Mesodermal cell (in vitro differentiated cells): ENCODE measurements around the gene C17orf113.
"Not testable (repeated sequence)": the region's sequence is repeated elsewhere in the genome, so short reads cannot be mapped to it uniquely, and the experiment has no call there.

ENCODE experiments used
- H3K27ac ChIP-seq: 2 replicates; pipeline ENCODE4 v1.7.0; 2013; ENCODE audit warnings: mild to moderate bottlenecking, low read depth, low read length, moderate library complexity; ENCODE audit not compliant: severe bottlenecking
- H3K36me3 ChIP-seq: 2 replicates; pipeline ENCODE4 v1.7.1; 2013; ENCODE audit warnings: mild to moderate bottlenecking, low read length, moderate library complexity; ENCODE audit not compliant: control insufficient read depth, insufficient read depth
- H3K4me1 ChIP-seq: one replicate; pipeline ENCODE4 v1.7.1; 2013; ENCODE audit warnings: mild to moderate bottlenecking, low read length; ENCODE audit not compliant: insufficient read depth, control insufficient read depth, poor library complexity, severe bottlenecking
- H3K4me3 ChIP-seq: 2 replicates; pipeline ENCODE4 v1.7.0; 2013; ENCODE audit warnings: low read length, control low read depth, mild to moderate bottlenecking; ENCODE audit not compliant: insufficient read depth, poor library complexity, severe bottlenecking; ENCODE audit errors: extremely low read depth
- H3K9me3 ChIP-seq: 2 replicates; pipeline ENCODE4 v1.7.1; 2013; ENCODE audit warnings: mild to moderate bottlenecking, low read length, moderate library complexity; ENCODE audit not compliant: control insufficient read depth
- WGBS, 2 experiments: methylation state at CpG; one replicate each; pipeline ENCODE4 v1.1.5; 2013; ENCODE audit warnings: missing lambda C conversion rate in 2 of 2; ENCODE audit not compliant: insufficient coverage in 2 of 2; 5-methylcytosine and 5-hydroxymethylcytosine counted together

The C17orf113 gene

GRCh38 chr17:42025191-42025579 lies 25.2 kb downstream of the C17orf113 start:
- WGBS, 2 experiments = 76 to 87% methylated on average over 6 of the region's 8 CpGs
- H3K9me3 ChIP-seq = no peaks in the 10 kb centered on the region
- no peak overlapping the region for H3K4me3 ChIP-seq
- H3K27ac ChIP-seq = peak overlapping the region; percentile 74
- H3K36me3 ChIP-seq = peaks cover 39% of the 10 kb centered on the region
- peaks cover 46% of the 10 kb centered on the region for H3K4me1 ChIP-seq

- 92 to 95% methylated on average over 10 to 12 of the region's 15 CpGs for WGBS, 2 experiments
- no peaks in the 10 kb centered on the region for H3K9me3 ChIP-seq
These were observed 26.7 kb downstream of the C17orf113 start for GRCh38 chr17:42023524-42024349.

DNA sequence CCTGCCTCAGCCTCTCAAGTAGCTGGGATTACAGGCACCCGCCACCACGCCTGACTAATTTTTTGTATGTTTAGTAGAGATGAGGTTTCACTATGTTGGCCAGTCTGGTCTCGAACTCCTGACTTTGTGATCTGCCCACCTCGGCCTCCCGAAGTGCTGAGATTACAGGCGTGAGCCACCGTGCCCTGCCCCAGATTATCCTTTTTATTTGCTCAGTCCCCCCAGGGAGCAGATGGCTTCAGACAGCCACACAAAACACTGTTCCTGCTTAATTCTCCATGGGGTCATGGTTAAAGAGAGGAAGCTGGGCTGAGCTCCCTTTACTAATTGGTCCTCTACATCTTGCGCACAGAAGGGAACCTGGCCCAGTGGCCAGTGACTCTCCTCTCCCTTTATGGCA lies 29.6 kb downstream of the C17orf113 start:
- not testable (repeated sequence) for H3K27ac ChIP-seq, H3K9me3 ChIP-seq
- Histone ChIP-seq H3K4me3 (peak overlapping the region; percentile 97), H3K36me3 (peaks cover 39% of the 10 kb centered on the region), H3K4me1 (peaks cover 32% of the 10 kb centered on the region)
- WGBS, 2 experiments = 89 to 90% methylated on average over 6 to 7 of the region's 8 CpGs

More at GRCh38 chr17:42023524-42024349, 26.7 kb downstream of the C17orf113 start:
- Histone ChIP-seq H3K27ac (peak overlapping the region; percentile 74), H3K4me3 (no peak overlapping the region), H3K36me3 (peaks cover 39% of the 10 kb centered on the region), H3K4me1 (peaks cover 46% of the 10 kb centered on the region)

DNA sequence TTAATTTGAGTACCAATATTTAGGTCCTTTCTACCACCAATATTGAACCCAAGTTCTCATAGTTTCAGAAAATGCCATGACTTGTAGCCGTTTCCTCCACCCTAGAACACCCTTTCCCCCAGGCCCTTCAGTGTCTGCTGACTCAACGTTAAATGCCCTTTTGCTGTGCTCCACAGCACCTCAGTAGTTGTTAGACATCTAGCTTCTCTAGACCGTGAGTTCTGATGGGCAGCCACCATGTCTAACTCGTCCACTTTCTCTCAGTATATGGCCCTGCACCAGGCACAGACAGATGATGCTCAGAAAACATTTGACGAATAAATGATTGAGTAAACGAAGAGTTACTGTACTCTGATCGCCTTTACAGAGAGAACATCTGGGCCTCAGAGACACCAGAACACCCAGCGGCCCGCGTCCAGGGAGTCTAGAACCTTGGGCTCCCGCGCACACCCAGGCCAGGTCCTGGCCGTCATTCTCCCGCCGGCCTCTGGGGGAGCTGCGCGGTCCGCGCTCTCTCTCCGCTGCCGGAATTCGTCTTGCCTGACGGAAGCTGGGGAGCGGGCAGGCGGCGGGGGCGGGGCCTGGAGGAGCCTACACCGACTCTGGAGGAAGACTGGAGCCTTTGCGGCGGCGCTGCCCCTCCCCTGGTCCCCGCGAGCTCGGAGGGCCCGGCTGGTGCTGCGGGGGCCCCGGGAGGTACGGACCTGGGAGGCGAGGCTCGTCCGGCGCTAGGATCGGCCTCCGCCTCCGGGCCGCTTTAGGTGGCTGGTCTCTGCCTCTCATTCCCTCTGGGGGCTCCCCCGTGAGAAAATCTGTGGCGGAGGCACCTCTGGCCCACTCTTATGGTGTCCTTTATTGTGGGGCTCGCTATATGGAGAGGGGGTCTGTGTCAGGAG lies 30.6 kb downstream of the C17orf113 start, which contains the start of gene NKIRAS2:
Gene NKIRAS2, plus strand, starts transcription at position 582 of the 896 bp plus-strand sequence. CDS start 1,488 bp downstream, outside the sequence.
- Histone ChIP-seq H3K27ac (peak within 1 kb of the TSS; percentile 58), H3K4me1 (peaks cover 23% of the 10 kb centered on the region), H3K9me3 (no peaks in the 10 kb centered on the region), H3K36me3 (peaks cover 40% of the 10 kb centered on the region), H3K4me3 (peak within 1 kb of the TSS; percentile 97)
- WGBS, 2 experiments = 9 to 12% methylated on average over 36 to 39 of the region's 49 CpGs

DNA sequence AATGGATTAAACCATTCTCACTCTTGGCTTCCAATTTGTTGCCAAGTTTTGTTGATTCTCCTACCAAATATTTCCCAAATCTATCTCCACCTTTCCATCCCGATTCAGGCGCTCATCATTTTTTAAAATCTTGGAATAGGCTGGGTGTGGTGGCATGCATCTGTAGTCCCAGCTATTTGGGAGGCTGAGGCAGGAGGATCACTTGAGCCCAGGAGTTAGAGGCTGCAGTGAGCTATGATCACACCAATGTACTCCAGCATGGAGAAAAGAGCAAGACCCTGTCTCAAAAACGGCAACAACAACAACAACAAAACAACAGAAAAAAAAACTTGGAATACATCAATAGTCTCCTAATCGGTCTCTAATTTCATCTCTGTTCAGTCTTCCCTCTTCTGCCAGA lies 31.4 kb downstream of the C17orf113 start:
- H3K4me1 ChIP-seq = peaks cover 16% of the 10 kb centered on the region
- peaks cover 34% of the 10 kb centered on the region for H3K36me3 ChIP-seq
- WGBS, 2 experiments = 92 to 95% methylated on average over 2 of the region's 4 CpGs
- H3K27ac ChIP-seq = no peak overlapping the region
- no peak overlapping the region for H3K4me3 ChIP-seq
- H3K9me3 ChIP-seq = no peaks in the 10 kb centered on the region

DNA sequence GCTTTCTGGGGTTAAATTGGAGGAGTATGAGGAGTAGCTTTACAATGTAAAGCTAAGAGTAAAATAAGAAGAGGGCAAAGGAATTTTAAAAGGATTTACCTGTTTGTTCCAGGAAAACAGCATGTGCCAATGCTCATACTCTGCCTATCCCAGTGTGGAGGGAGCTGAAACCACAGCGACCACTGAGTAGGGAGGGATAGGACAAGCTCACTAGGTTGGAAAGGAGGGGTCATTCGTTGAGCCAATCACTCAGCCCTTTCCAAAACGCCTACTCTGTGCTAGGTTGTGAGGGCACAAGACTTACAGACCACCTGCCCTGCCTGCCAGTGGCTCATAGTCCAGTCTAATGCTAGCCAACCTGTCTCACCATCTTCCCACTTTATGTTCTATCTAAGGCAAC lies 32.1 kb downstream of the C17orf113 start:
- Histone ChIP-seq H3K27ac (peak overlapping the region; percentile 93), H3K36me3 (peaks cover 27% of the 10 kb centered on the region), H3K9me3 (no peaks in the 10 kb centered on the region), H3K4me1 (peaks cover 9% of the 10 kb centered on the region), H3K4me3 (peak overlapping the region; percentile 80)
- WGBS, 2 experiments = 48 to 51% methylated on average over 3 of the region's 3 CpGs

- H3K27ac ChIP-seq = peak overlapping the region; percentile 93
- WGBS, 2 experiments = 9 to 17% methylated on average over 9 to 11 of the region's 11 CpGs
- peaks cover 22% of the 10 kb centered on the region for H3K36me3 ChIP-seq
- no peaks in the 10 kb centered on the region for H3K9me3 ChIP-seq
- peaks cover 8% of the 10 kb centered on the region for H3K4me1 ChIP-seq
- H3K4me3 ChIP-seq = peak overlapping the region; percentile 80
These were observed 32.6 kb downstream of the C17orf113 start for GRCh38 chr17:42017866-42018200.

DNA sequence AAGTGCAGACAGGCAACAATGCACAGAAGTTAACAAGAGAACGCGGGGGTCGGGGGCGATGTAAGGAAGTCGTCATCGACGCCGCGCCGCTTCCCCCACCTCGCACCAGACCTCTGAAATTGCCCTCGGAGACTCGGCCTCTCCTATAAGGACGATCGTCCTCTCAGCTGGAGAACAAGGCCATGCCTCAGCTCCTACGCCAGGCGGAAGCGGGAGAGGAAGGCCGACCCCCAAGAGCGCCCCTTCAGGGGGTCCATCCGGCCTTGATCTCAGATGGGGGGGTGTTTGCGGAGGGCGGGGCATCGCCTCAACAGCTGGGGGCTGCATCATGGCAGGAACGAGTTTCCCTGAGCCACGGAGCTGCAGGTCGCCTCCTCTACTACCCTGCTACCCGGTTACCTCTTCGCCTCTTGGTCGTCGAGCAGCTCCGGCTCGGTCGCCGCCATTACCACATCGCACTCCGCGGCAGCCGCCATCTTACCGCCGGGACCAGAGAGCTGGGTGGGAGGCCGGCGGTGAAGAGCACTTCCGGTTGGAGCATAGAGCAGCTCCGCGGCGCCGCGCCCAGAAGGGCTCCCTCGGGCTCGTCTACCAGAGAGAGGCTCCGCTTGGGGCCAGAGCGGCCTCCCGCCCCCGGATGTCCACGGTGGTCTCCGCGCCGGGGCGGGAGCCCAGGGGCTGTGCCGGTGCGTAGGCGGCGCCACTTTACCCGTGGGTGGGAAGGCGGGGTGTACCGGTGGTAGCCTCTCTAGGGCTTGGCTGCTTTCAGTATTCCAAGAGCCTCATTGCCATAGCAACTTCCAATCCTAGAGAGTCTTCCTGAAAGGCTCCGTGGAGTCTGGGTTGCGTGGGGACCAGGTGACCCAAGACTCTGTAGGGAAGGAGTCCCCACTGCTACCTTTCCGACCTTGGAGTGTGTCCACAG lies 33.2 kb downstream of the C17orf113 start, which contains the start of gene DNAJC7:
Gene DNAJC7, minus strand, starts transcription at position 499 of the 925 bp plus-strand sequence. Its CDS starts 23 bp downstream, at position 476.
- Histone ChIP-seq H3K9me3 (no peaks in the 10 kb centered on the region), H3K4me3 (peak within 1 kb of the TSS; percentile 80), H3K4me1 (peaks cover 8% of the 10 kb centered on the region), H3K27ac (peak within 1 kb of the TSS; percentile 93), H3K36me3 (peaks cover 20% of the 10 kb centered on the region)
- 0 to 1% methylated on average over 46 to 47 of the region's 70 CpGs for WGBS, 2 experiments

DNA sequence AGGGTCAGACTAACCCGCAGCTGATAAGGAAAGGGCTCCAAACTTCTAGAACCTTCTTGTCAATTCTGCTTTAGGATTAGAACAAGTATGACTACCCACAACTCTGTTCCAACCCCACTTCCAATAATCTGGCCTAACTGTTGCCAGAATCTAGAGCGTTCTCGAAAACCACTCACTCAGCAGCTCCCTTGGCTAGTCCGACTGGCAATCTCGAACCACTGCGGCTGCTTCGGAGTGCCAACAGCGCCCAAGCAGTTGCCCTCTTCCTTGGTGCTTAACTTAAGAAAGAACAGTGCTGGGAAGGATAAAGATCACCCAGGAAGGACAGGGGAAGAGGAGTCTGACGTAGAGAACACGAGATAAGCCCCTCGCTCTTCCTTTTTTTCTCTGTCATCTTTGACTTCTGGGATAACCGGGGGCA lies 34.0 kb downstream of the C17orf113 start:
- WGBS, 2 experiments = 9 to 21% methylated on average over 7 to 10 of the region's 12 CpGs
- Histone ChIP-seq H3K4me3 (peak overlapping the region; percentile 80), H3K27ac (peak overlapping the region; percentile 93), H3K9me3 (no peaks in the 10 kb centered on the region), H3K4me1 (peaks cover 8% of the 10 kb centered on the region), H3K36me3 (peaks cover 16% of the 10 kb centered on the region)

GRCh38 chr17:42013740-42014139 lies 36.7 kb downstream of the C17orf113 start:
- not testable (repeated sequence) for H3K9me3 ChIP-seq, H3K4me1 ChIP-seq, H3K27ac ChIP-seq, H3K4me3 ChIP-seq
- H3K36me3 ChIP-seq = peaks cover 29% of the 10 kb centered on the region
- WGBS, 2 experiments = 78 to 100% methylated on average over 6 to 8 of the region's 12 CpGs
